Epithelial cell of umbilical artery (primary cell): ENCODE results near the gene RNASE7. TPM values are rescaled to one million over a fixed set of nuclear protein-coding genes. Genes with fewer than 3 reads are reported as not detected.

Experiments used
- total RNA-seq: library from RNA; depleted of rRNA; stranded (reverse); fragments of >200 nt; gene quantifications from 2 replicates; pipeline ENCODE4 v1.2.3, GENCODE V29; 2014

Gene RNASE7, protein sequence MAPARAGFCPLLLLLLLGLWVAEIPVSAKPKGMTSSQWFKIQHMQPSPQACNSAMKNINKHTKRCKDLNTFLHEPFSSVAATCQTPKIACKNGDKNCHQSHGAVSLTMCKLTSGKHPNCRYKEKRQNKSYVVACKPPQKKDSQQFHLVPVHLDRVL
- total RNA-seq: not detected in 2 replicates

DNA sequence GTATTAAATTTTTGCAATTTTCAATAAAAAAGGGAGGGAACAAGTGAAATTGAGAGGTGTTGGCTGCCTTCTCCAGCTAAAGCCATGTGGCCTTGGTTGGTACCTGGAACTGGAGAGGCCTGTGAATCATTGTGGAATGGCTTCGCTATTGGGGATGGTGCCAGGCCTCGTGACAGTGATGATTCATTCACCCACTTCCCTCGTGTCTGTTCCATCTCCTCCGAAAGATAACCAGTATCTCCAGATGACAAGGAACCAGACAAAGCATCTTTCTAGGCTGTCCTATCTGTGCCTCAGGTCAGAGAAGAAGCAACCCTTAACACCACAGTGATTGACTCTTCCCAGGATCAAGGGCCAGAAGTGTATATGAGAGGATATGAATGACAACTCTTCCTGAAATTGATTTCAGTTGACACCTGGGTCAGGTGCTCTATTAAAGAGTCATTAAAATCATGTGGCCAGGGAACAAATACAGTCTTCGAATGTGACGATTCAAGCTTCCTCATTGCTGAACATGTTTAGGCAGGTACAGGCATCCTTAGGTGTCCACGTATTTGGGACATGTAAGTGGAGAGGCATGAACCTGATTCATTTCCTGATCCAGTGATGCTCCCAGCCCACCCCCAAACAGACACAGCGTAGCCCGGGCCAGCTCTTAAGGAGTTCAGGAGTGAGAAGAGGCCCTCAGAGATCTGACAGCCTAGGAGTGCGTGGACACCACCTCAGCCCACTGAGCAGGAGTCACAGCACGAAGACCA is at the start of gene RNASE7:
RNASE7 (plus strand) TSS at position 687 of the 758 bp plus-strand sequence. CDS start 631 bp downstream, outside the sequence.

DNA sequence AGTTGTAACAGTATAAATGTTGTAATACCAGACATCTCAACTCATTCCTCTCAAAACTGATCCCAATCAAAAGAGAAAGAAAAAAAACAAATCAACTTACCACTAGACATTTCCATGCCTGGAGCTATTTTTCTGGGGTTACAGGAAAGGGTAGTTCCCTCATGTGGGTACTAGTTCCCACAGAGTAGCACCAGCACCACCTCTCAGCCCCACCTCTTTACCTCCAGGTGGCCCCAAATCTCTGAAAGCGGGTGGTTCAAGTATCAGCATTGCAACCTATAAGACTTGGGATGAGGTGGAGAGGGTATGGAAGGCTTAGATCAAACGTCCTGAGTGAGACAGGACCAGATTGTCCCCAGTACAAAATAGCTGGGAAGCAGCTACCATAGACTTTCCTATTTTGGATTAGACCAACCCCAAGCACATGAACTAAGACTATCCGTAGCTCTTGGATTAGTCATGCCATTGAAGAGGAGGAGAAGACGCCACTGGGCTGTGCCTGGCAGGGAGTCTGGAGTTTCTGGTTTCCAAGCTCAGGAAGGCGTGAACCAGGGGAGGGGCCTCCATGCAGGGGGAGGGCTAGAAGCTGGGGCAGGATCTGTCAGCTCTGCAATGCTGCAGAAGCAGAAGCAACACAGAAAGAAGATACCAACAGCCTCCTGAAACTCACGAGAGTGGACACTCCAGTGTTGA is 43.3 kb upstream of the RNASE7 start, which contains the start of gene SLC39A2:
SLC39A2 (plus strand) TSS at position 620 of the 693 bp plus-strand sequence. CDS start 154 bp downstream, outside the sequence.

DNA sequence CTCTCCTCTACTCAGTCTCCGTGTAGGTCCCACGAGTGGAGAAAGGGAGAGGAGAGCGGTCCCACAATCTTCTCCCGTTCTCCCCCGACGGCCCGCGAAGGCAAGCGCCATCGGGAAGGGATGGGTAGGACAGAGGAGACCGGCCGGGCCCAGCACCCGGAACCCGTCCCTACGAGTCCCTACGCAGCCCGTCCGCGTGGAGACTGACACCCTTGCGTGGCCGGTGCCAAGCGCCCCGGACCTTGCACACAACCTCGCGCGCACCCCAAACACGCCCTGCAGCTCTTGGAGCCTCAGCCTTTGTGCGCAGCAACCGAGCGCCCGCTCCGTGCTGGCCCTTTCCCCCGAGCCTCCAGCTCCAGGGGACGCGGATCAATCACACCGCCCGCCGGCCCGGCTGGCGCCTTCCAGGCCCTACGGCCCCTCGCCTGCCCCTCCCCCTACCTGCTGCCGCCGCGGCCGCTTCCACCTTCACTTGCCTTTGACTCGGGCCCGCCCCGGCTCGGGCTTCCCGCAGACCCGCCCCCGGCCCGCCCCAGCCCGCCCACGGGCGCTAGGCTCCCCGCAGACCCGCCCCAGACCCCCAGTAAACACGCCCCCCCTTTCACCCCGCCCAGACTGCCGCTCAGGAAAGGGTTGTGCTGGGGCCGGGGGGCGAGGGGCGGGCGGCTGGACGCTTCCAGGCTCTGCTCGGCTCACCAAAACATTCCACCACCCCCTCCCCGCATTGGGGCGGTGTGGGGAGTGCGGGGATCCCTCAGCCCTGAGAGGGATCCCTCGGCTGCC is 17.4 kb upstream of the RNASE7 start, which contains the start of gene NDRG2:
NDRG2 (minus strand) TSS at position 477 of the 786 bp plus-strand sequence. CDS start 1,746 bp downstream, outside the sequence.

DNA sequence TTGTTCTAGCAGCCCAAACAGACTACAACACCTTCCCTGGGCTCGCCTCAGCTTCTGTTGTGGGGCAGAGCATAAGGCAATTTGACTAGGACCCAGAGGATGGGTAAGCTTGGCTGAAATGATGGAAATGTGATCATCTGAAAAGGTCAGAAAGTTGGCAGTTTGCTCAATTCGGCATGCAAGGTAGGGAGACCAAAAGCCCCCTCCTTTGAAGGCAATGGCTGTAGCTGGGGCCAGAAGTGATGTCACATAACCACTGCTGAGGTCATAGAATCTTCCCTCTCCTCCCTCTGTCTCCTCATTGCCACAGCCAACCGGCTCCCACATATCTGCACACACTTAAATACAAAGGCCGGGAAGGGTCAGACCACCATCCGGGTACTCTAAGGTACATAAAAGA is 12.2 kb upstream of the RNASE7 start, which contains the start of gene TPPP2:
TPPP2 (plus strand) TSS at position 301 of the 400 bp plus-strand sequence. CDS start 365 bp downstream, outside the sequence.

DNA sequence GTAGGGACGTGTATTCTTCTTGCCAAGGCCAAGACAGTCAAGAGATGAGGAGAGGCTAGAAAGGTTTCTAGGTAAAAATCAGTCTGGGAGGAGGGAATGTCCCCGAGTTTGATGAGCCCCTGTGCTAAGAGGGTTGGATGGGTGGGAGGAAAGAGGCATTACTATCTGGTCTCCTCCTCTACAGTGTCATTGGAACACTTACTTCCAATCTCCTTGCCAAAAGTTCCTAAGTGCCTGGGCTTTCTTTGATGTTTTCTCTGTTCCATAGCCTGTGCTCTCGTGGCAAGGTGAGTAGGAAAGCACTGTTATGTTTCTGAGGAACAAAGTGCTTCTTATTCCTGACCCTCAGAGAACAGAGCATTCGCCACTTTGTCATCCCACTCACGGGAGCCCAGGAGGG is 7.5 kb upstream of the RNASE7 start, which contains the start of gene RNASE13:
RNASE13 (minus strand) TSS at position 101 of the 400 bp plus-strand sequence. CDS start 519 bp downstream, outside the sequence.

DNA sequence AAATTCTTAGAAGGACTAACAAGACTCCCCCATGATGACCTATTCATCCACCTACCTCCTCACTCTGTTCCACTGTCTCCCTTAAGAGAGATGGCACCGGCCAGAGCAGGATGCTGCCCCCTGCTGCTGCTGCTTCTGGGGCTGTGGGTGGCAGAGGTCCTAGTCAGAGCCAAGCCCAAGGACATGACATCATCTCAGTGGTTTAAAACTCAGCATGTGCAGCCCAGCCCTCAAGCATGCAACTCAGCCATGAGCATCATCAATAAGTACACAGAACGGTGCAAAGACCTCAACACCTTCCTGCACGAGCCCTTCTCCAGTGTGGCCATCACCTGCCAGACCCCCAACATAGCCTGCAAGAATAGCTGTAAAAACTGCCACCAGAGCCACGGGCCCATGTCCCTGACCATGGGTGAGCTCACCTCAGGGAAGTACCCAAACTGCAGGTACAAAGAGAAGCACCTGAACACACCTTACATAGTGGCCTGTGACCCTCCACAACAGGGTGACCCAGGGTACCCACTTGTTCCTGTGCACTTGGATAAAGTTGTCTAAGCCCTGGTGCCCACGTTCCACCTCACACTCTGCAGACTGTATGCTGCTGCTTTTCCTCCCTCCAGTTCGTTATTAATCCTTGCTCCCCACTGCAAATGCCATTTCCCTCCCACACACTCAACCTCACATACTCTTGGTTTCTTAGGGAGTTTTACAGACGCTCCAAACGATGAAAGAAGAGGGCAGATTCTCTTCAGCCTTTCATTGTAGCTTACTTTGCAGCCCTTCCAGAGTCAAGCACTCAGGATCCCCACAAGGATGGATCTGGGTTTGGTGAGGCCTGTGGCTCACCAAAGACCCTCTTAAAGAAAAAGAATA is 15.9 kb downstream of the RNASE7 start, which contains the start of gene RNASE8:
RNASE8 (plus strand) TSS at position 20 of the 873 bp plus-strand sequence; CDS start at position 91, 71 bp downstream.

DNA sequence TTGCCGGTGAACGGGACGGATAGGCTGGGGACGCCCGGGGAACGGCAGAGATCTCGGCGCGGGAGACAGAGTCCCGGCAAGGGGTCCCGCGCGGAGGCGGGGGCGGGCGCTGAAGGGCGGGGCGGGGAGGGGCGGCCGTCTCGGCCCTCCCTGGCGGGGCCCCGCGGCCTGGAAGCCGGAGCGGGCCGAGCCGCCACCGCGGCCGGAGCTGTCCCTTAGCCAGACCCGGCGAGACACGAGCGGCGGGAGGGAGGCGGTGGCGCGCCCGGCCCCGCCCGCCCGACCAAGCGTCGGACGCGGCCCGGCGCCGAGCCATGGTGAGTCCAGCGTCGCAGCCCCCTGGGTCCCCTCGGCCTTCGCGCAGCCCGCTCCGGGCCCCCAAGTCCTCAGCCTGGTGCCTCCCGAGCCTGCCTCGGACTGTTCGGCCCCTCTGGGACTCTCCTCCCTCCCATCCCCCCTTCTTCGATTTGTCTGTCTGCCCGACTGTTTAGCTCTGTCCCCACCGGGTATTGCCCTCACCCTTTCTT is 28.0 kb downstream of the RNASE7 start, which contains the start of gene ARHGEF40:
ARHGEF40 (plus strand) TSS at position 222 of the 527 bp plus-strand sequence; CDS start at position 315, 93 bp downstream.

Other genes with a start within 250 kb of the RNASE7 start
- gene RNASE1, start 239.5 kb upstream of the RNASE7 start, total RNA-seq: 33.5 and 51.7 TPM in 2 replicates
- not detected in 2 replicates for gene RNASE3, start 151.0 kb upstream of the RNASE7 start, total RNA-seq
- not detected in 2 replicates for gene RNASE2, start 86.9 kb upstream of the RNASE7 start, total RNA-seq
- 41.6 and 42.6 TPM in 2 replicates for gene METTL17, start 52.4 kb upstream of the RNASE7 start, total RNA-seq
- not detected in 2 replicates for gene SLC39A2, start 43.1 kb upstream of the RNASE7 start, total RNA-seq
- 0.32 TPM in 1 of 2 replicates, not detected in the other for gene NDRG2, start 17.3 kb upstream of the RNASE7 start, total RNA-seq
- gene TPPP2, start 12.1 kb upstream of the RNASE7 start, total RNA-seq: not detected in 2 replicates
- not detected in 2 replicates for gene RNASE13, start 7.6 kb upstream of the RNASE7 start, total RNA-seq
- gene RNASE8, start 15.5 kb downstream of the RNASE7 start, total RNA-seq: not detected in 2 replicates
- 7.8 and 8.7 TPM in 2 replicates for gene ARHGEF40, start 27.9 kb downstream of the RNASE7 start, total RNA-seq
- gene ZNF219, start 56.3 kb downstream of the RNASE7 start, total RNA-seq: 2.3 and 3.8 TPM in 2 replicates
- not detected in 2 replicates for gene TMEM253, start 58.7 kb downstream of the RNASE7 start, total RNA-seq
- not detected in 2 replicates for gene OR5AU1, start 113.7 kb downstream of the RNASE7 start, total RNA-seq
- 714 and 948 TPM in 2 replicates for gene HNRNPC, start 227.1 kb downstream of the RNASE7 start, total RNA-seq
- gene RPGRIP1, start 237.7 kb downstream of the RNASE7 start, total RNA-seq: not detected in 2 replicates